PC-3 (cell line): ENCODE results near the gene LNX1.

Experiments
- EZH2 ChIP-seq: fragments of 300-600 bp; sonication (generic); IDR thresholded peaks from one replicate; pipeline ENCODE4 v1.6.1; 2017; ENCODE audit warnings: antibody characterized with exemption, mild to moderate bottlenecking, low read length; ENCODE audit not compliant: unreplicated experiment
- TF ChIP-seq, protein P1 (sequence below): fragments of 300-600 bp; sonication (generic); conservative IDR thresholded peaks from 2 replicates; pipeline ENCODE4 v1.5.1; 2017; ENCODE audit warnings: antibody characterized with exemption, low read depth, mild to moderate bottlenecking, low read length

DNA sequence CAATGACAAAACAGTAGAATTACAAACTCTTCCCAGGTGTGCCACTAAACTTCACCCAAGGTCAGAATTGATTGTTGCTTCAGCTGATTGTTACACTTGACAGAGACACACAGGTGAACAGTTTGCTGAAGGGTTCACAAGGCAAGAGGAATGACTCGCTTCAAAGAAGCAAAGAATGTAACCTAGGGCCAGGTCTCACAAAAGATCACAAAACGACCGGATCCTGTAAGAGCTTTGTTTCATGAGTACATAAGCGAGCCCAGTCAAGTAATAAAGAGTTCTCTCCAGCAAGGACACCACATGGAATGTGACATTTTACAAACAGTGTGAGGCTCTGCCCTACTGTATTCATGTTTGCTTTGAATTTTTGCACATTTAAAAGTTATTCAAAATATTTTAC is 9.1 kb downstream of the LNX1 start:
- no peak for TF ChIP-seq EZH2
- TF ChIP-seq, protein P1, sequence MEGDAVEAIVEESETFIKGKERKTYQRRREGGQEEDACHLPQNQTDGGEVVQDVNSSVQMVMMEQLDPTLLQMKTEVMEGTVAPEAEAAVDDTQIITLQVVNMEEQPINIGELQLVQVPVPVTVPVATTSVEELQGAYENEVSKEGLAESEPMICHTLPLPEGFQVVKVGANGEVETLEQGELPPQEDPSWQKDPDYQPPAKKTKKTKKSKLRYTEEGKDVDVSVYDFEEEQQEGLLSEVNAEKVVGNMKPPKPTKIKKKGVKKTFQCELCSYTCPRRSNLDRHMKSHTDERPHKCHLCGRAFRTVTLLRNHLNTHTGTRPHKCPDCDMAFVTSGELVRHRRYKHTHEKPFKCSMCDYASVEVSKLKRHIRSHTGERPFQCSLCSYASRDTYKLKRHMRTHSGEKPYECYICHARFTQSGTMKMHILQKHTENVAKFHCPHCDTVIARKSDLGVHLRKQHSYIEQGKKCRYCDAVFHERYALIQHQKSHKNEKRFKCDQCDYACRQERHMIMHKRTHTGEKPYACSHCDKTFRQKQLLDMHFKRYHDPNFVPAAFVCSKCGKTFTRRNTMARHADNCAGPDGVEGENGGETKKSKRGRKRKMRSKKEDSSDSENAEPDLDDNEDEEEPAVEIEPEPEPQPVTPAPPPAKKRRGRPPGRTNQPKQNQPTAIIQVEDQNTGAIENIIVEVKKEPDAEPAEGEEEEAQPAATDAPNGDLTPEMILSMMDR = no peak
